ENCODE measurements around the gene ALDH1L2.

Gene ALDH1L2

GRCh38 chr12:105083551-105084105, 630 bp downstream of the ALDH1L2 start:
- in situ Hi-C loops (cut with MboI; ENCODE audit: low sequenced_read_pairs), result no loop called here

- in situ Hi-C loops (cut with MboI; ENCODE audit: low sequenced_read_pairs), result no loop called here
These were observed 1.2 kb downstream of the ALDH1L2 start for GRCh38 chr12:105083031-105083430.

GRCh38 chr12:105078712-105079570, 5.3 kb downstream of the ALDH1L2 start:
- in situ Hi-C loops (cut with MboI; ENCODE audit: low sequenced_read_pairs), result no loop called here

- in situ Hi-C loops (cut with MboI; ENCODE audit: low sequenced_read_pairs), result no loop called here
These were observed 6.8 kb downstream of the ALDH1L2 start for GRCh38 chr12:105077435-105077834.

- in situ Hi-C loops (cut with MboI; ENCODE audit: low sequenced_read_pairs), result no loop called here
These were observed 7.3 kb downstream of the ALDH1L2 start for GRCh38 chr12:105076913-105077312.

GRCh38 chr12:105076098-105076497, 8.2 kb downstream of the ALDH1L2 start:
- in situ Hi-C loops (cut with MboI; ENCODE audit: low sequenced_read_pairs), result no loop called here

GRCh38 chr12:105072888-105073488, 11.3 kb downstream of the ALDH1L2 start:
- in situ Hi-C loops (cut with MboI; ENCODE audit: low sequenced_read_pairs), result loop anchor here (25.0 kb wide), 1 partner anchor 686 kb away; no protein-coding TSS in a partner anchor

GRCh38 chr12:105071981-105072380, 12.3 kb downstream of the ALDH1L2 start:
- in situ Hi-C loops (cut with MboI; ENCODE audit: low sequenced_read_pairs), result loop anchor here (25.0 kb wide), 1 partner anchor 685 kb away; no protein-coding TSS in a partner anchor

GRCh38 chr12:105069936-105070702, 14.1 kb downstream of the ALDH1L2 start:
- in situ Hi-C loops (cut with MboI; ENCODE audit: low sequenced_read_pairs), result loop anchor here (25.0 kb wide), 1 partner anchor 683 kb away; no protein-coding TSS in a partner anchor

- in situ Hi-C loops (cut with MboI; ENCODE audit: low sequenced_read_pairs), result loop anchor here (25.0 kb wide), 1 partner anchor 680 kb away; no protein-coding TSS in a partner anchor
These were observed 16.7 kb downstream of the ALDH1L2 start for GRCh38 chr12:105067511-105068031.

GRCh38 chr12:105064564-105065178, 19.6 kb downstream of the ALDH1L2 start:
- in situ Hi-C loops (cut with MboI; ENCODE audit: low sequenced_read_pairs), result loop anchor here (25.0 kb wide), 1 partner anchor 677 kb away; no protein-coding TSS in a partner anchor

GRCh38 chr12:105060715-105061378, 23.4 kb downstream of the ALDH1L2 start:
- in situ Hi-C loops (cut with MboI; ENCODE audit: low sequenced_read_pairs), result loop anchor here (25.0 kb wide), 1 partner anchor 674 kb away; no protein-coding TSS in a partner anchor

- in situ Hi-C loops (cut with MboI; ENCODE audit: low sequenced_read_pairs), result loop anchor here (25.0 kb wide), 1 partner anchor 670 kb away; no protein-coding TSS in a partner anchor
These were observed 27.1 kb downstream of the ALDH1L2 start for GRCh38 chr12:105057174-105057573.

- in situ Hi-C loops (cut with MboI; ENCODE audit: low sequenced_read_pairs), result loop anchor here (25.0 kb wide), 1 partner anchor 666 kb away; no protein-coding TSS in a partner anchor
These were observed 31.1 kb downstream of the ALDH1L2 start for GRCh38 chr12:105053116-105053572.

- in situ Hi-C loops (cut with MboI; ENCODE audit: low sequenced_read_pairs), result loop anchor here (25.0 kb wide), 1 partner anchor 665 kb away; no protein-coding TSS in a partner anchor
These were observed 32.3 kb downstream of the ALDH1L2 start for GRCh38 chr12:105051981-105052380.

GRCh38 chr12:105048315-105048714, 35.9 kb downstream of the ALDH1L2 start:
- in situ Hi-C loops (cut with MboI; ENCODE audit: low sequenced_read_pairs), result no loop called here

GRCh38 chr12:105047308-105047707, 37.0 kb downstream of the ALDH1L2 start:
- in situ Hi-C loops (cut with MboI; ENCODE audit: low sequenced_read_pairs), result no loop called here

GRCh38 chr12:105041186-105041585, 43.1 kb downstream of the ALDH1L2 start:
- in situ Hi-C loops (cut with MboI; ENCODE audit: low sequenced_read_pairs), result no loop called here

GRCh38 chr12:105040476-105040875, 43.8 kb downstream of the ALDH1L2 start:
- in situ Hi-C loops (cut with MboI; ENCODE audit: low sequenced_read_pairs), result no loop called here
